GM19240 (cell line): ENCODE measurements around the gene FGGY.
A peak's percentile ranks its signal among the peaks of the same experiment; 100 is the strongest.

ENCODE experiments used
- DNase-seq: peaks from one replicate; pipeline ENCODE4 v3.0.0; 2011; ENCODE audit warnings: low spot score; ENCODE audit not compliant: insufficient read length

The FGGY gene

DNA sequence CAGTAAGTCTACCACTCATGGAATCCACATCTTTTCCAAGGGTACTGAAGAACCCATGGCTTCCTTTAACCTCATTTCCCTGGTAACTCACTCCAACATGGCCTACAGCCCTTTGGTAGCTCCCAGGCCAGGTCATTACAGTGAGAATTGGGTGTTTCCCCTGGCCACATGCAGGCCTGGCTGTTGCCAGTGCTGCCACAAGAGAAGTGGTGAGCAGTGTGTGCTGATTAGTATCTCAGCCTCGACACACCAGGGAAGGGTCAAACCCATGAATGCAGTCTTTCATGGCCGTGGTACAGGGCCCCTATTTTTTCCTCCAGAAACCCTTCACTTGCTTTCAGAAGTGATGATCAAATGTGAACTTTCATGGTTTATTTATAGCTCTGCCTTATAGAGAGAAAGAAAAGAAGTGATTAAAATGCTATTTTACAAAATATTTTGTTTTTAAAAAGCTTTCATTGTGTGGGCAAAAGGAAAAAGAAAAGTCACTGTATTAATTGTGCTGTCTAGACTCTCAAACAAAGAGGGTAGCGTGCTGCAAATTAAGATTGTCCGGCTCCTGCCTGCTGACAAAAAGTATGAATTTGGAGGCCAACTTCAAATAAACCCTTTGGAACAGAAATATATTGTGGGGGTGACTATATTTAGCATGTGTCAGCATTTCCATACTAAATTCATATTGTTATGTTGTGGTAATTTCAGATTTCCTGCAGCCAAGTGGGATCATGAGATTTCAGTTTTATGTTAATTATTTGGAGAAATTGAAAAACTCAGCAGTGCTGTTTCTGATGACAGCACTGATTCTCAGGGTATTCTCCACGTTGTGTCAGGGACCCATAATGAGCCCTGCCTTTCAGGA, 455.9 kb downstream of the FGGY start:
- DNase-seq = peak; percentile 10

DNA sequence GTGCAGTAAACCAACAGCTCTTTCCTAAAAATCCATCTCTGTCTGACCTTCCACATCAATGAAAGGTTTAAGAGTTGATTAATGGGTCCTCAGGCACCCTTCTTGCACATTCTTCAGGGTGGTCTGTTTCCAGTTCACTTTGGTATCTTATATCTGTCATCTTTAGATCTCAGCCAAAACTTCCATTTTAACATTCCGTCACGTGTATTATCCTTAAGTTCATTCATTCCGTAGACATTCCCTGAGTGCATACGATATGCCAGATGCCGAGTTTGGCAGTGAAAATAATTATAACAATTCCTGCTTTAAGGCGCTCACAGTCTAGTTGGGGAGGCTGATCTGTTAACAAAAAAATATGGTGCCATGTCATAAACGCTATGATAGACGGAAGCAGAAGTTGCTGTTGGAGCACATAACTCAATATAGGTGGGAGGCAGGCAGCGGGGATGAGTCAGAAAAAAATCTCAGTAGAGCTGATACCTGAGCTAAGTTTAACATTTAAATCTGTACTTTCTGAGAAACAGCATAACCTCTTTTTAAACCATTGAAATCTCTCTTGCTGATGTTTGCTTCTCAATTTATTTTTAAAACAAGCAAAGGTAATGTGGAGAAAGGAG, 458.3 kb downstream of the FGGY start:
- DNase-seq = no peak

DNA sequence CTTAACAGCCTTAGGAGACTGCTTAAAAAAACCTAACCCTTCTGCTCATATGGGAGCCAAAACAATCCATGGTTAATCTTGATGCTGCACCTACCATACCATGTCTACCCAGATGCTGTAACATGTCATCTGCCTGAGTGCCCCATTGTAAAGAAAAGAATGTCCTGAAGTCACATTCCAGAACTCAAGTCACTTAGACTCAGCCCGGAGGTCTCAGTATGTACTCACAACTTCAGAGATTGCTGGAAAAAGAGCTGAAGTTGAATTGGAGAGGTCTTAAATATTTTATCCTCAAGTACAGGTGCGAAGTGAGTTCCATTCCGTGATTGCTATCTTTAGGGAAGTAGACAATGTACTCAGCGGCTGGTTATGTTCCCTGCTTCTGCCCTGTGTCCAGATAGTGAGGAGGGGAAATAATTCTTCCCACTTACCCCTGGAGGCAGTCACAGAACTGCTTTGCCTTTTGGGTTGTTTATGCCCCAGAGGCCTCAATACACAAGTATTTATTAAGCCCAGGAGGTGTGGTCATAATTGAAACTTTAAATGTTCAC, 460.4 kb downstream of the FGGY start:
- no peak for DNase-seq

DNA sequence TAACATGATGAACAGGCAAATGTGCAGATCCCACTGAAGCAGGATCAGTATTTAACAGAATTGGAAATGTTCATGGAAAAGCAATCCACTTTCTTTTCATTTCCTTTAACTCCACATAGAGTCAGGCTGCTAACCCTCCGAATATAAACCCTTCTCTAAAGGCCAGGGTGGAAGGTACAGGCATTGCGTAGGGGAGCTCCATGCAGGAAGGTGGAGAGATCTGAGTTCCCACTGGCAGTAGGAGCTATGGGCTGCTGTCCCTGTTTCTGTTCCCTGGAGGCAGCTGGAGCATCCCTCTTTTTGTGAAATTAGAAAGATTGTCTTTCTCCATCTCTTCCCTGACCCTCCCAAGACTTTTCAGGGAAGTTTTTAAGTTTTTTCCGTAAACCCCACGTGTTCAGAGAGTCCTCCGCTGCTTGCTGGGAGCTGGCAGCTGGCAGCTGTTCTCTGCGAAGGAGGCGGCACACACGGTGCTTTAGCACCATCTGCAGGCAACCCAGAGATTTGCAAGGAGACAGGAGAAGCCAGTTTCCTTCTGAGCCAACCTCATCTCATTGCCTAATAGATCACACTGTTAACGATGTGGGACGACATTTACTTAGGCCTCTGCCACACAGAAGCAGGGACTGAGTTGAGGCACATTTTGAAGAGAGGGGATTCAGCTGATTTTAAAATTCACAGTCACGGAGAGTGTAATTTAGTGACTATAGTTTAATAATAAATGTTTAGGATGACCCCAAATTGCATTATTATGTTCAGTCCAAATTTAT, 462.4 kb downstream of the FGGY start:
- peak; percentile 69 for DNase-seq

DNA sequence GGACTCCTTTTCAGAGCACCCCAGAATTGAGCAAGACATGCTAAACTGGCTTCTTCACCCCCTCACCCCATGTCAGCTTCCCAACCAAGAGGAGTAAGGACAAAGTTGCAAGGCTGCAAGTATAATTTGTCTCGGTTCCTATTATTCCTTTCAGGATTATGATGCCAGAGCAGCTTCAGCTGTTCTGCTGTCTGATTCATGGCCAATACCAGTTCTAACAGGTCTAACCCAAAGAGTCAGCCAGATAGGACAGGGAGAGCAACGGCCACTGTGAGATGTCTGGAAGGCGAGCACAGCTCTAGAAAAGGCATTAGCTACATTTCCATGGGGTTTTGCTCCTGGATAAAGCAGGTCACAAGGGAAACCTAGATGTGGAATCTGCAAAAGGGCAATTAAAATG, 464.5 kb downstream of the FGGY start:
- DNase-seq = no peak

DNA sequence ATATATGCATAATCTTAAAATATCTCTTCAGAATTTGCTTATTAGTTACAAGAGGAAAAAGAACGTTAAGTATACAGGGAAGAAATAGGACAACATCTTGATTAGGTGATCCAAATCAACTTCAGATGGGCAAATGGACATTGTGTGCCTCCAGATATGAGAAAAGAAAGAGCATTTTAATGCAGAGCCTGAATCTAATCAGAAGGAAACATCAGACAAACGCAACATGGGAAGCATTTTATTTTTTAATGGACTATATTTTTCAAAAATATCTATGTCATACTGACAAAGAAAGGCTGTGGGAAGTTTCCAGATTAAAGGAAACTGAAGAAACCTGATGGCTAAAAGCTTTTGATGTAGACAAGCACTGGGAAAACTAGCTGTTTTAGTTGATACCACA, 466.5 kb downstream of the FGGY start:
- DNase-seq = no peak

DNA sequence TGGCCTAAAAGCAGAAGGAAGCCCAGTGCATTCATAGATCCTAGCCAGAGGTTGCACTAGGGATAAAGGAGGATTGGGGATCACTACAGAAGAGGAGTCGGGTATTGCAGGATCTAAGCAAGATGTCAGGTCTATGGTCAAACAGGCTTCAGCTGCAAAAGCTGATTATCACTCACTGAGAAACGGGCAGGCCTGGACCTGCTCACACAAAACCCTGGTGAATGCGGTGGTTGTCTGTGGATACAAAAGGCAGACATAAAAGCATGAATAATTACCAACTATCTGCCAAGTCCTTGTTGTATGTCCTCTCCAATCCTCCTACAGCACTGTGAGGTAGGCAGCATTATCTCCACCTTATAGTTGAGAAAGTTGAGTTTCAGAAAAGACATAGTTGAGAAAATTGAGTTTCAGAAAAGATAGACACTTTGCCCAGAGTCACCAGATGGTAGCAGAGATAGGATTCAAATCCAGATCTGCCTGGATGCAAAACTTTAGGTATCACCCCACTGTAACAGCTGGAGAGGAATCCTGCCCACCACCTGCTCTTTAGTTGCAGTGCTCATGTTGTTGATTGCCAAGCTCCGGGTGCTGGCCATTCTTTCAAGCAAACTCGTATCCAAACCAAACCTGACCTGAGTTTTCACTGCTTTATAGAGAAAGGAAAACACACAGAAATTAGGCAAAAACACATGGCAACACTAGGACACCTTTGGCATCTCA, 468.3 kb downstream of the FGGY start:
- no peak for DNase-seq

DNA sequence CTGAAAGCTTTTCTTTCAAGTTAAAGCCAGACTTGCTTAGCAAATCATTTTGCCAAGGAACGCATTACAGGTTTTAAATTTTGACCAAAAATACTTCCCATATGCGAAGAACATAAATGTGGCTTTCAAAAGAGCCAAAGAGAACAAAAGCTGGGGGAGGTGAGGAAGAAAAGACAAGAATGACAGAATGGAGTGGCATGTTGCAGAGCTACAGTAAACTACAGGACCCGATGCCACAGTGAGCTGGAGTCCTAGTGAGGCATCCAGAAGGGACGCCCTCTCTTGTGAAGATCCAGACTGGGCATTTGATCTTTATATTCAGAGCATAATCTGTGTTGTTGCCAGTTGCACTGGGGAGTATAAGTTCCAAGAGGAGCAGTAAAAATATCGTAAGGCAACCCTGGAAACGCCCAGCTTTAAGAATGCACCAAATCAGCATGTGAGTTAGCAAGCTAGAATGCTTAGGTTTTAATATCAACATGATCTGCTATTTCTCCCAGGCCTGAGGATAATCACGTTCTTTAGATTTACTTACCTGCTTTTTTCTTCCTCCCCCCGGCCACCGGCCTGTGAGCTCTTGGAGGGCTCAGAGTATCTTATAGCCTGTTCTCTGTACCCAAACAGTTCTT, 469.4 kb downstream of the FGGY start:
- no peak for DNase-seq

DNA sequence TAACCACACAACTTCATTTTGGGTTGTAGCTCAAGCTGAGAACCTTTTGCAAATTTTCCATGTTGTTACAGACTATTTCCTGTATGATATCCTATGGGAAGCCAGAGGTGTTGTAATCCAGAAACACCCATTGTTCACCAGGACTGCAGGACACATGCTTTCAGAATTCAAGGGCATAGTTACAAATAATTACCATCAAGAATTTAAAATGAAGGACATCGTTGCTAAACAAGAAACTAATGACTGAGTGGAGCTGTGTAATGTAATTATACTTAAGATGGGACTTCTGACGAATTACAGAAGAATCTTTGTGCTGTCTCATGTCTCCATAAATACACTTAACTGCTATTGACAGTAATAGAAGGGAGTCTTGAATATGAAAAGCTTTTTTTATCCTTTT, 470.2 kb downstream of the FGGY start:
- no peak for DNase-seq

DNA sequence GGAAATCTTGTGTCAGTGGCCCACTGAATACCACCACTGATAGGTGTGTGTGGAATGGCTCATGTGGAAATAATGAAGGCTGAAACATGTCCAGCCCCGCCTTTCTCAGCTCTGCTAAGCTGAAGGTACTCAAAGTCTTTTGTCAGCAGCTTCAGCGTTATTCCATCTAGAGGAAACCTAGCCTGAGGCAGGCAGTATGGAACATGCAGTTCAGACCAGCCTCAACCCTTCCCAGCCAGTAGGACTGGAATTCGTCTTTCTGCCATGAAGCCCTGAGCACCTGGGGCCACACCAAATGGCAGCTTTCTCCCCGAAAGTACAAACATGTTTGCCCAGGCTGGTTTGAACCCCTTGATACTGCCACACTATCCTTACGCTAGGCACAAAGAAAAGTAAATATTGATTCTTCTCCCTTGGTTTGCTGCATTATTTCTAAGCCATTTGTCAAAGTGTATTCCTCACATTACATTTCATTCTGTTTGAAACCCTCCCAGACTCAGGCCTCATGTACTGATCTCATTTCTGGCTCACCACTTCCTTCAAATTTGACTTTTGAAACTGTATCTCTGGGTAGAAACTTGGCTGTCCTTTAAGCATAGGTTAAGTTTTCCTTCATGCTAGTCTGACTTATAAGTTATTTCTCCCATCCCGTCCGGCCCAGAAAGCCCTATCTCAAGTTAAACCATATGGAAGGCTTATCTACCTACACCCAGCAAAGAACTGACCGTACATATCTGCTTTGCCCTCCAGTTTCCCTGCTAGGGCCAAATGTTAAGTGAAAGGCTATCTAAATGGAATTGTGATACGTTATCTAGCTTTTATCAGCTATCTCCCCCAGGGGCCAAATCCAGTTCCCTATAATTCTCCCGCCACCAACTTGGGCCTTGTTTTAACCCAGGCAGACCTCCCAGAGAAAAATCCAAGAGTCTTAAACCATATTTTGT, 472.2 kb downstream of the FGGY start:
- DNase-seq = no peak

DNA sequence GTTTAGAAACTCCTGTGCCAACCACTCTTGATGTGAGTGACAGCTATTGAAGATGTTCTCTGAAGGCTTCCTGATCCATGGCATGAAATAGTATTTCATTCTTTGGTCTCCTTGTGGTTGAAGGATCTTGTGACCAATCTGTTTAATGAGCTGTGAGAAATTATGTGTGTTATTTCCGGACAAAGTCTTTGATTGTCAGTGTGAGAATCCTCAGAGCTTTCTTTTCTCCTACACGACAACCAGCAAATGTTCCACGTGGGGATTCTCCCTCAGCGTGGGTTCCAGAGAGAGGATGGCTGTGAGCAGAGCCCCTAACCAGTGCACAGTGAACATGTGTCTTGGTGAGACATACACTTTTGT, 472.8 kb downstream of the FGGY start:
- no peak for DNase-seq

DNA sequence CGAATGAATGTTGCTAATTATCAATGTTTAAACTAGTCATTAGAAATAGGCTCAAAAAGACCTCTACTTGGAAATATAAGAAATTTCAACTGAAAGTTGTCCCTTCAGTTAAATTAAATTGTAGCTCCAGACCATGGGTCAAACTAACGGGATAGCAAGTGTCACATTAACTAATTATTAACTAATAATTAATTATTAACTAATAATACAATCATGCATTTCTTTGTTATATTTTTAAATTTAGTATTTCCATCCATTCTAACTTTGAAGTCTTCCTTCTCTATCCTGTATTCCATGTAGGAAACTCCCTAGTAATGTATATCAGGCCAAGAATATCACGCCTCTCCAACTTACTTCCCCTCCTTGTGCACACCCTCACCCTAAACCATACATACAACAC, 474.5 kb downstream of the FGGY start:
- DNase-seq = no peak

DNA sequence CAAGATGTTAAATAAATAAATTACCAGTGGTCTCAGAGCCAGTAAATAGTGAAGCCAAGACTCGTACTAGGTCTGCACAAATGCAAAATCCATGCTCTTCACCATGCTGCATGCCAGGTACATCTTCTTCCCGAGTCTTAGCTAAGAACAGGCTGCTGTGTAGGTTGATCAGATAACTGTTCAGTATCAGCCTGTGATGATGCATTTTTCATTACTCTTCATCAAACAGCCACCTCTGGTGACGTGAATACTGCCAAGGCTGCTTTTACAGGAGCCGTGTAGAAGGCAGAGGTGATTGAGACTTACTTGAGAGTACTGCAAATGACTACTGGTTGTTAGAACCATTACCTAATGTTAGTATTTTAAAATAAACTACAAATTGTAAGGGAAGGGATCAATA, 478.6 kb downstream of the FGGY start:
- no peak for DNase-seq

DNA sequence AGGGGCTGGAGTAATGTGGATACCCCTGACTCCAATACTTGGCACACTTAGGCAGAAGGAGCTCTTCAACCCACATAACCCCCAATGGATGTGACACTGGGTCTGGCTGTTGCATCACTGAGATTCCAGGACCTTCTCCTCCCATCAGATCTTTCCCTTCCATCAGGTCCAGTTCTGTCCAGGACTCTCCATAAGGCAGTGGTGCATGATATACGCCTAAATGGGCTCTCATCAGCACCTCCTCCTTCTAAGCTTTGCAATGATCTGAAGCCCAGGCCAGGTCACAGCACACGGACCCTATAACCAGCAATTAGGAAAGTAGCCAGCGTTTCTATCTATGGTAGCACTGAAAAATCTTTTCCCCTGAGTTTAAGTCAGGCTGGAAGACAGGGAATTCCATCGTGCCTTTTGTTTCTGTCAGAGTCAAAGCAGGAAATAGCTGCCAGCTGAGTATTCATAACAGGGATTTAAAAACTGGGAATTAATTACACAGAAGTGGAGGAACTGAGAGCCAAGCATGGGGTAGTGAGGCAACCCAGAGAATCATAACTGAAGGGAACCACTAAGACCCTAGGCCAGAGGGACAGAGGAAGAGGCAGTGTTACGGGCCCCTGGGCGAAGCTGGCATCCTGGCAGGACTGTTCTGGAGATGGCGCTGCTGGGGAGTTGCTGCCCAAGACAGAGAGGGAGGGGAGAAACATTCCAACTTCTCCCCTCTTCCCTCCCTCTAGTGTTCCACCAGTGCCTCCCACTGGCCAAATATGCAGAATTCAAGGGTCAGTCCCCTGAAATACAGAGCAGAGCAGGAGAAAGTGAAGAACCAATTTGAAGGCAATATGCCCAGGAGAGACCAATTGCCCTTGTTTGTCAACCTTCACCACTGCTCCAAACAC, 480.3 kb downstream of the FGGY start:
- DNase-seq = no peak

DNA sequence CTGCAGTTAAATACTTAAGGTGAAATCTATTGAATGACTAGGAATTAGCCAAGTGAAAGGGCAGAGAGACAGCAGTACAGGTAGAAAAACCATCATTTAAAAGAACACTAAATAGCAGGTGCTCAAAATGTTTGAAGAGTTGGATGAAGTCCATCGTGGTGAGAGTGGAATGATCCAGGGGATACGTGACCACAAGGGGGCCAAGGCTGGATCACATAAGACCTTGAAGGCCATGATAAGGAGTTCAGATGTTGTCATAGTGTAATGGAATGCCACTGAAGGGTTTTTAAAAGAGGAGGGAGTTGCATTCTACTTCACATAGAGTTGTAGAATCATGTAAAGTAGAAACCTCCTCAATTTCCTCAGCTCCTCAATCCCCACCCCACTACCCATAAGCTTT, 483.1 kb downstream of the FGGY start:
- no peak for DNase-seq

DNA sequence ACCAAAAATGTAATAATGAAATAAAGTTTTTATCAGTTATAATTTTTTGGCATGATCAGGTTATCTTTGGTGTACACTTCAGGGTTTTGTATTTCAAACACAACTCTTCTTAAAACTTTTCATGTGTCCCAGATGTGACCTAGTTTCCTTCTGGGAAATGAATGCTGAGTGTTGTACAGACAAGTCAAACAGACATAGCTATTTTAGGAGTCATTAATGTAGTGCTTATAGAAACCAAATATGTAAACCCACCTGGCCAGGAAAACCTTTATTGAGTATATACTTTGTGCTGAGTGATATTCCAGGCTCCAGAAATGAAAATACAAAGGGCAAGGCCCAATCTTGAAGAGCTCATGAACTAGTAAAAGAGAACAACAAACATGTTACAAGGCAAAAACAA, 491.9 kb downstream of the FGGY start:
- DNase-seq = no peak

DNA sequence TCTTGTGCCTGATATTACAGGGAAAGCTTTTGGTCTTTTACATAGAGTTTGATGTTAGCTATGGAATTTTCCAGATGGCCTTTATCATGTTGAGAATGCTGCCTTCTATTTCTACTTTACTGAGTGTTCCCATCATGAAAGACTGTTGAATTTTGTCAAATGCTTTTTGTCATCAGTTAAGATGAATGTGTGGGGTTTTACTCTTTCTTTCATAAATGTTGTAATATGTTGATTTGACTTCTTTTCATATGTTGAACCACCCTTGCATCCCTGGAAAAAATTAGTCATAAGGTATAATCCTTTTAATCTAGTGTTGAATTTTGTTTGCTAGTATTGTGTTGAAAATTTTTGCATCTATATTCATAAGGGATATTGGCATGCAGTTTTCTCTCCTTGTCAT, 501.7 kb downstream of the FGGY start:
- DNase-seq = no peak

DNA sequence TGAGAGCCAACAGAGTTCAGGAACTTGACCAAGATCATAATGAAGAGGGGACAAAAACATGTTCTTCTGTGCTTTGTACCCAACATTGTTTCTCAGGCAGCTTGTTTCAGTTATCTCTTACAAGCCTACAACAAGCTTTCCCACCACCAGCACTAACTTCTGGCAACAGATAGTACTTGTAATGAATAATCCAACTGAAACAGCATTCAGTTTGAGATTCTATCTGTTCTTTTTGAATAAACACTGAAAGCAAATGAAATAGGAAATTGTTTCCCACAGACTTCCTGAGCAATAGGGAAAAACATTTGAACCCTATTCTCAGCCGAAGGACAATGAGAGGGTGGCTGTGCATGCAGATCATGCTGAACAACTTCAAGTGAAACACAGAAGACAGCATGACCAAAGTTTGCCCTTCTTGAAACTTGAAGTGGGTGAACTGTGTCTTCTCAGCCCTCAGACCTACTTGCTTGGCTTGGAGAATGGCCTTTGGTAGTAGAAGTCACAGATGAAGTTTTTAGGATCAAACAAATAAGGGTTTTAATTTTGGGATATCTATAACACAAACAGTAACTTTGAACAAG, 506.7 kb downstream of the FGGY start:
- DNase-seq = no peak

DNA sequence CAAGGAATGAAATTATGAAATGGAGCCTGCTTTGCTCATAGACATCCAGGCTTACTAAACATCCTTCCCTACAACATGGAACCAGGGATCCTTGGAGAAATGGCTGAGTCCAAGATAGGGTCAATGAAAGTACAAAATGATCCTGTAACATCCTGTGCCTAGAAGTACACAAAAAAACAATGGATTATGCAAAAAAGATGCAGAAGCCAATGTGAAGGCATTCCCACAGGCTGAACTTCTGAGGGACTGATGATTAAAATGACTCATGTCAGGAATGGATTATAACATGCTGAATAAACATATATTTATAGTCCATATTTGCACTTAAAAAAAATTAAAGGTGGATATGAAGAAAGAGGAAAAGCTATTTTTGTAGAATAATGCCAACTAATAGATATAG, 507.4 kb downstream of the FGGY start:
- DNase-seq = no peak
